ENCODE results near the gene DGAT2.

The DGAT2 gene

GRCh38 chr11:75776546-75776945 lies 8.0 kb downstream of the DGAT2 start:
- H3K27ac ChIP-seq = no peak overlapping the region
- no peak for TF ChIP-seq CTCF (conservative IDR thresholded peaks at IDR 0.05)
- no peak for TF ChIP-seq ZFX (IDR thresholded peaks at IDR 0.05)

GRCh38 chr11:75777461-75778110 lies 9.0 kb downstream of the DGAT2 start:
- no peak for TF ChIP-seq ZFX (IDR thresholded peaks at IDR 0.05)
- no peak for TF ChIP-seq CTCF (conservative IDR thresholded peaks at IDR 0.05)
- H3K27ac ChIP-seq = no peak overlapping the region

DNA sequence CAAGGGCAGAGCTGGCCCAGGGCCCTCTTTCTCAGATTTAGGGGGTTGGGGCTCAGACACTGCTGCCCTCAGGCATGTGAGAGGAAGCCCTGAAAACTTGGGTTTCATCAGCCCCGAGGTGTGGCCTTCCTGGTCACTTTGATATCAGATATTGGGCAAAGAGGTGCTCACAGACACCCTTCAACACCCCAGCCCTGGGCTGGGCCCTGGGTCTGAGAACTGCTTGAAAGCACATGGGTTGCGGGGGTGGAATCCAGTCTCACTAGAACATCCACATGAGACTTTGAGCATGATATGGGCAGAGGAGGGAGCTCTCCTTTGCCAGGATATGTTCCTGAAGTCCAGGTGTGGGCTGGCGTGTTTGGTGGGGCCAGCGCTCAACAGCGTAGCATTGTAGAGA lies 10.4 kb downstream of the DGAT2 start:
- TF ChIP-seq ZFX (IDR thresholded peaks at IDR 0.05) (no peak), CTCF (conservative IDR thresholded peaks at IDR 0.05) (no peak)
- no peak overlapping the region for H3K27ac ChIP-seq

DNA sequence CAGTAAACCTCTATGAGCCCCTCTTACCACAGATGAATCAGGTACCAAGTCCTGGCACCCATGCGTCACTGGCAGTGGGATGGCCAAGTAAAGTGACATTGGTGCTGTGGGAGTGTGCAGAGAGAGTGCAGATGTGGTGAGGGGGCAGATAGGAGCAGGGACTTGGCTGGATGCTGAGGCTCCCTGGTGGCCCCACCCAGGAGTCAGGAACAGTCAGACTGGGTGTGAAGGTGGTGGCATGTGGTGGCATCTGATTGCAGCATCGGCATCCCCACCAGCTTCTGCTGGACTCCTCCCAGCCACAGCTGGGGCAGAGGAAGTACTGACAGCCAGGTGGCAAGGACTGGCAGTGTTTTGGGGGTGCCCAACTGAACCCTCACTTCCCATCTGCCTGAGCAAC lies 11.4 kb downstream of the DGAT2 start:
- TF ChIP-seq ZFX (IDR thresholded peaks at IDR 0.05) (no peak), CTCF (conservative IDR thresholded peaks at IDR 0.05) (no peak)
- no peak overlapping the region for H3K27ac ChIP-seq

DNA sequence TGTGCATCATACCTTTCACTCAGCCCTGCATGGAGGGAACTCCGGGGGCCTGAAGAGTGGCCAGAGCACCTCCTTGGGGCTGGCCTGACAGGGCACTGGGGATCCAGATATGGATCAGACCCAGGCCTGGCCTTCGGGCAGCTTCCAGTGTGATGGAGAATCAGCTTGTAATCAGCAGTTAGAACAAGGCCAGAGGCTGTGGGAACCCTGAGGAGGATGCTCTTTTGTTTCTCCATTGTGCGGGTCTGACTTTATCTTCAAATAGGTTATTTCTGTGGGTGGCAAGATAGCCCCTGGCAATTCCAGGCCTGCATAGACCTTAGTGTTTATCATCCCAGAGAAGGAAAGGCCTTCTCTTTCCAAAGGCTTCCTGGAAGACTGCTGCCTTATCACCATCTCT lies 12.3 kb downstream of the DGAT2 start:
- no peak overlapping the region for H3K27ac ChIP-seq
- TF ChIP-seq CTCF (conservative IDR thresholded peaks at IDR 0.05) (no peak), ZFX (IDR thresholded peaks at IDR 0.05) (no peak)

GRCh38 chr11:75781296-75781695 lies 12.7 kb downstream of the DGAT2 start:
- H3K27ac ChIP-seq = no peak overlapping the region
- TF ChIP-seq CTCF (conservative IDR thresholded peaks at IDR 0.05) (no peak), ZFX (IDR thresholded peaks at IDR 0.05) (no peak)

- H3K27ac ChIP-seq = no peak overlapping the region
- TF ChIP-seq CTCF (conservative IDR thresholded peaks at IDR 0.05) = no peak
- no peak for TF ChIP-seq ZFX (IDR thresholded peaks at IDR 0.05)
These were observed 13.3 kb downstream of the DGAT2 start for GRCh38 chr11:75781831-75782230.

Measured in C4-2B (cell line).